IMR-90 (cell line): ENCODE measurements around the gene CC2D1A.

ENCODE experiments used
- BHLHE40 ChIP-seq: fragments of 150-350 bp; IDR thresholded peaks from 2 replicates; pipeline ENCODE4 v1.6.1; 2016; ENCODE audit warnings: mild to moderate bottlenecking, low read depth, low read length
- CEBPB ChIP-seq: IDR thresholded peaks from 2 replicates; pipeline ENCODE4 v1.6.1; 2012; ENCODE audit warnings: low read depth, low read length, improper control_type of control experiment
- CTCF ChIP-seq: conservative IDR thresholded peaks from 2 replicates; pipeline ENCODE4 v1.5.1; 2012; ENCODE audit warnings: mild to moderate bottlenecking, low read depth, low read length, improper control_type of control experiment
- POLR2A ChIP-seq: IDR thresholded peaks from 2 replicates; pipeline ENCODE4 v1.6.1; 2012; ENCODE audit warnings: mild to moderate bottlenecking, low read depth, low read length
- TF ChIP-seq, protein P1 (sequence below): fragments of 150-350 bp; IDR thresholded peaks from 2 replicates; pipeline ENCODE4 v1.6.1; 2016; ENCODE audit warnings: low read depth, mild to moderate bottlenecking, low read length, moderate library complexity, borderline replicate concordance

DNA sequence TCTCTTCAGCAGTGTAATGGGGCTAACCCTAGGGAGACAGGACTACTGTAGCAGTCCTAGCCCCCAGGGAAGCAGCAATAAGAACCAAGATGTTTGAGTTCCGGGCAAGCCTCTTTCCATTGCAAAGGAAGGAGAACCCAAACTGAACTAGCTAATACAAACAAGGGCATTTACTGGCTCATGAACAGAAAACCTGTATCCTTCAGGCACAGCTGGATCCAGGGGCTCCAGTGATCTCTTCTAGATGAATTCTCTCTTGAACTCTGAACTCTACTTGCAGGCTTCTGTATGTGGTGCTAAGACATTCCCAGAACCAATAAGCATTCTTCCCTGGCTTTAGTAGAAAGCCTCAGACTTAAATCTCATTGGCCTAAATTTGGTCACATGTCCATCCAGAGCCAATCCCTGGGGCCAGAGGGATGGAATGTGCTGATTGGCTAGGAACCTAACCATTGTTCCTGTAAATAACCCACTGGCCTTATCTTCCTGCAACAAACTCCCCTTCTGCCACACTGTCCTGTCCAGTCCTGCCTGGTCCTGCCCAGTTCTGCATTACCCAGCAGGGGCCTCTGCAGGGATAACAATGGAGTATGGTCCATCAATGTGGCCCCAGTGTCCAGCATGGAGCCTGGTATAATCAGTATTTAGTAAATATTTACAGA lies 36.2 kb downstream of the CC2D1A start:
- no peak for TF ChIP-seq CTCF
- TF ChIP-seq POLR2A = no peak
- TF ChIP-seq, protein P1, sequence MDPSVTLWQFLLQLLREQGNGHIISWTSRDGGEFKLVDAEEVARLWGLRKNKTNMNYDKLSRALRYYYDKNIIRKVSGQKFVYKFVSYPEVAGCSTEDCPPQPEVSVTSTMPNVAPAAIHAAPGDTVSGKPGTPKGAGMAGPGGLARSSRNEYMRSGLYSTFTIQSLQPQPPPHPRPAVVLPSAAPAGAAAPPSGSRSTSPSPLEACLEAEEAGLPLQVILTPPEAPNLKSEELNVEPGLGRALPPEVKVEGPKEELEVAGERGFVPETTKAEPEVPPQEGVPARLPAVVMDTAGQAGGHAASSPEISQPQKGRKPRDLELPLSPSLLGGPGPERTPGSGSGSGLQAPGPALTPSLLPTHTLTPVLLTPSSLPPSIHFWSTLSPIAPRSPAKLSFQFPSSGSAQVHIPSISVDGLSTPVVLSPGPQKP = no peak
- no peak for TF ChIP-seq CEBPB
- no peak for TF ChIP-seq BHLHE40
